ENCODE measurements around the gene IGFBP4. TPM values are rescaled to one million over a fixed set of nuclear protein-coding genes. Genes with fewer than 3 reads are reported as not detected.

IGFBP4 gene
- total and polyA plus RNA-seq, 2 of the 13 experiments (the other 11 are each of a cell fraction or from before 2014, with no cell fraction given): 4.1 to 49.0 TPM

DNA sequence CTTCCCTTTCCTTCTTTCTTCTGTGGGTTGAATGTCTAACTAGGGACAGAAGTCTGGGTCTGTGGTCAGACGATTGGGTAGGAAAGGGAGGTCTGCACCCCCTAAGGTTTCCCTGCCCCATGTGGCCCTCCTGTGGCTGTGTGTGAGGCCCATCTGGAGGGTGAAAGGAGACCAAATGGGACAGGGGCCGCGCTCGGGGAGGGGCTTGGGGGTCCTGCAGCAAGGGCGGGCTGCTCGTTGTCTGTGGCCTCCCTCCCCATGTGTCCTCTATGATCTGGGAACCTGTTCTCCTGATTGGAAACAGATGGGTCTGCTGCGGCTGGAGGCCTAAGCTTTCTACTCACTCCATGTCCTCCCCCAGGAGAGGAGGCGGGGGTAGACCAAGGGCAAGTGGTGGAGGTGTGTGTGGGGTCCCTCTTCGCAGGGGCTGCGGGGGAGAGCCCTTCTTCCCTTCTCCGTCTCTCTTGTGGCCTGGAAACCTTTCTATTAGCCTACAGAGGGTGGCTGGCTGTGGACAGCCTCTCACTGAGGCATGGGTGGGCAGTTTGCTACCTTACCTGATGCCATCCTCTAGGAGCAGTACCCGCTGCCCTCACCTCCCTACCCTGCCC is 18.6 kb downstream of the IGFBP4 start:
- Histone ChIP-seq H3K9ac (ENCODE audit: insufficient read depth, low read depth, low read length) (no peak overlapping the region), H3K9me3 (ENCODE audit: low read length) (no peaks in the 10 kb centered on the region), H3K27ac (ENCODE audit: extremely low read length, insufficient read depth, low read length) (no peak overlapping the region), H3K4me2 (ENCODE audit: low read depth, low read length) (no peak overlapping the region), H3K27me3 (ENCODE audit: control insufficient read depth in 1 of 2, insufficient read depth in 2 of 2, low read length in 2 of 2) (peaks cover 3 to 25% of the 10 kb centered on the region in 2 experiments), H4K20me1 (ENCODE audit: insufficient read depth, low read length) (no peaks in the 10 kb centered on the region), H3K4me3 (replicated peaks in 1 of 3; ENCODE audit: insufficient read depth in 1 of 3, low read depth in 2 of 3, low read length in 3 of 3) (no peak overlapping the region), H3K79me2 (ENCODE audit: insufficient read depth, low read length) (no peaks in the 10 kb centered on the region), H3K4me1 (ENCODE audit: insufficient read depth, low read length) (peaks cover 52% of the 10 kb centered on the region), H3K36me3 (replicated peaks in 1 of 2; ENCODE audit: control insufficient read depth in 1 of 2, insufficient read depth in 2 of 2, low read length in 2 of 2) (peaks cover 0 to 2% of the 10 kb centered on the region in 2 experiments; a peak in 1 of 5 replicates), H2AFZ (ENCODE audit: low read length) (no peak overlapping the region)
- in situ Hi-C loops (cut with HindIII; ENCODE audit: extremely low pct_ligation_motif_present, low pct_unique_long_range_greater_than_20kb): no loop called here
- ChIA-PET CTCF (ENCODE audit: low intra/inter-chr PET ratio, low total read pairs) (no interaction called here), POLR2A (no interaction called here)
- 69% methylated on average over 9 of the region's 12 CpGs for WGBS (ENCODE audit: low lambda C conversion rate)
- no TSS peak for BruUV-seq (replicated peaks)
- intact Hi-C loops (cut with micrococcal nuclease; ENCODE audit: unreplicated experiment): loop anchor here (2.0 kb wide), 1 partner anchor 19 kb away; the partner anchor contains the start of gene IGFBP4
- FAIRE-seq (no peak), DNase-seq (ENCODE audit: low spot score) (no peak), ATAC-seq (no peak)
- TF ChIP-seq SMAD1 (CRISPR knock-in tag; IDR thresholded peaks at IDR 0.05; ENCODE audit: borderline replicate concordance, low read depth): 0 out of 2 replicates have a peak, but pooled peaks have one; percentile 47
- TF ChIP-seq ZBTB42 (CRISPR knock-in tag; IDR thresholded peaks at IDR 0.05): no peak
- no peak for TF ChIP-seq ZNF83 (CRISPR knock-in tag; IDR thresholded peaks at IDR 0.05; ENCODE audit: borderline replicate concordance)
- no peak for TF ChIP-seq ZSCAN30 (CRISPR knock-in tag; IDR thresholded peaks at IDR 0.05)
- TF ChIP-seq PRDM10 (CRISPR knock-in tag; IDR thresholded peaks at IDR 0.05; ENCODE audit: low read depth): no peak
- no peak for TF ChIP-seq CCDC6 (CRISPR knock-in tag; IDR thresholded peaks at IDR 0.05)
- 0 out of 2 replicates have a peak, but pooled peaks have one; percentile 30 for TF ChIP-seq SPEN (CRISPR knock-in tag; IDR thresholded peaks at IDR 0.05; ENCODE audit: low read depth)
- TF ChIP-seq ZNF230 (CRISPR knock-in tag; IDR thresholded peaks at IDR 0.05): no peak
- TF ChIP-seq, protein P1, sequence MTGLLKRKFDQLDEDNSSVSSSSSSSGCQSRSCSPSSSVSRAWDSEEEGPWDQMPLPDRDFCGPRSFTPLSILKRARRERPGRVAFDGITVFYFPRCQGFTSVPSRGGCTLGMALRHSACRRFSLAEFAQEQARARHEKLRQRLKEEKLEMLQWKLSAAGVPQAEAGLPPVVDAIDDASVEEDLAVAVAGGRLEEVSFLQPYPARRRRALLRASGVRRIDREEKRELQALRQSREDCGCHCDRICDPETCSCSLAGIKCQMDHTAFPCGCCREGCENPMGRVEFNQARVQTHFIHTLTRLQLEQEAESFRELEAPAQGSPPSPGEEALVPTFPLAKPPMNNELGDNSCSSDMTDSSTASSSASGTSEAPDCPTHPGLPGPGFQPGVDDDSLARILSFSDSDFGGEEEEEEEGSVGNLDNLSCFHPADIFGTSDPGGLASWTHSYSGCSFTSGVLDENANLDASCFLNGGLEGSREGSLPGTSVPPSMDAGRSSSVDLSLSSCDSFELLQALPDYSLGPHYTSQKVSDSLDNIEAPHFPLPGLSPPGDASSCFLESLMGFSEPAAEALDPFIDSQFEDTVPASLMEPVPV (CRISPR knock-in tag; IDR thresholded peaks at IDR 0.05): no peak
- TF ChIP-seq, protein P2, sequence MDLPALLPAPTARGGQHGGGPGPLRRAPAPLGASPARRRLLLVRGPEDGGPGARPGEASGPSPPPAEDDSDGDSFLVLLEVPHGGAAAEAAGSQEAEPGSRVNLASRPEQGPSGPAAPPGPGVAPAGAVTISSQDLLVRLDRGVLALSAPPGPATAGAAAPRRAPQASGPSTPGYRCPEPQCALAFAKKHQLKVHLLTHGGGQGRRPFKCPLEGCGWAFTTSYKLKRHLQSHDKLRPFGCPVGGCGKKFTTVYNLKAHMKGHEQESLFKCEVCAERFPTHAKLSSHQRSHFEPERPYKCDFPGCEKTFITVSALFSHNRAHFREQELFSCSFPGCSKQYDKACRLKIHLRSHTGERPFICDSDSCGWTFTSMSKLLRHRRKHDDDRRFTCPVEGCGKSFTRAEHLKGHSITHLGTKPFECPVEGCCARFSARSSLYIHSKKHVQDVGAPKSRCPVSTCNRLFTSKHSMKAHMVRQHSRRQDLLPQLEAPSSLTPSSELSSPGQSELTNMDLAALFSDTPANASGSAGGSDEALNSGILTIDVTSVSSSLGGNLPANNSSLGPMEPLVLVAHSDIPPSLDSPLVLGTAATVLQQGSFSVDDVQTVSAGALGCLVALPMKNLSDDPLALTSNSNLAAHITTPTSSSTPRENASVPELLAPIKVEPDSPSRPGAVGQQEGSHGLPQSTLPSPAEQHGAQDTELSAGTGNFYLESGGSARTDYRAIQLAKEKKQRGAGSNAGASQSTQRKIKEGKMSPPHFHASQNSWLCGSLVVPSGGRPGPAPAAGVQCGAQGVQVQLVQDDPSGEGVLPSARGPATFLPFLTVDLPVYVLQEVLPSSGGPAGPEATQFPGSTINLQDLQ (CRISPR knock-in tag; IDR thresholded peaks at IDR 0.05): no peak
- TF ChIP-seq MEF2D (CRISPR knock-in tag; IDR thresholded peaks at IDR 0.05): no peak
- TF ChIP-seq CSRNP2 (CRISPR knock-in tag; conservative IDR thresholded peaks at IDR 0.05; ENCODE audit: low read depth): no peak
- TF ChIP-seq ZNF839 (CRISPR knock-in tag; IDR thresholded peaks at IDR 0.05; ENCODE audit: borderline replicate concordance): 0 out of 2 replicates have a peak, but pooled peaks have one; percentile 44

Measured in HepG2 (cell line).